H9 (cell line): Measurements from ENCODE around the gene R3HDM1. TPM values are rescaled to one million over a fixed set of nuclear protein-coding genes. Genes with fewer than 3 reads are reported as not detected.

Experiments used
- DNase-seq: peaks from one replicate; pipeline ENCODE4 v3.0.0-alpha.2; 2017
- H2AFZ ChIP-seq: one replicate; pipeline ENCODE4 v1.6.1; 2013; ENCODE audit warnings: mild to moderate bottlenecking, low read length, control low read depth, moderate library complexity
- H2AK5ac ChIP-seq: 2 replicates; pipeline ENCODE4 v1.6.1; 2013; ENCODE audit warnings: low read length, control low read depth, mixed read lengths; ENCODE audit not compliant: insufficient read length
- H2BK120ac ChIP-seq: one replicate; pipeline ENCODE4 v1.6.1; 2013; ENCODE audit warnings: low read depth, mild to moderate bottlenecking, low read length, control low read depth, inconsistent platforms; ENCODE audit not compliant: poor library complexity, severe bottlenecking
- H2BK12ac ChIP-seq: 2 replicates; pipeline ENCODE4 v1.6.1; 2013; ENCODE audit warnings: low read length, control low read depth, mixed read lengths, low read depth; ENCODE audit not compliant: insufficient read length
- H2BK15ac ChIP-seq: 2 replicates; pipeline ENCODE4 v1.6.1; 2013; ENCODE audit warnings: low read depth, low read length, control low read depth
- H2BK20ac ChIP-seq: one replicate; pipeline ENCODE4 v1.6.1; 2013; ENCODE audit warnings: low read depth, mild to moderate bottlenecking, low read length, control low read depth, inconsistent platforms; ENCODE audit not compliant: poor library complexity, severe bottlenecking
- H2BK5ac ChIP-seq: 2 replicates; pipeline ENCODE4 v1.6.1; 2013; ENCODE audit warnings: low read length, control low read depth, mixed read lengths; ENCODE audit not compliant: insufficient read length
- H3K14ac ChIP-seq: 2 replicates; pipeline ENCODE4 v1.6.1; 2013; ENCODE audit warnings: low read length, control low read depth; ENCODE audit not compliant: insufficient read depth
- H3K18ac ChIP-seq: 2 replicates; pipeline ENCODE4 v1.6.1; 2013; ENCODE audit warnings: low read depth, mild to moderate bottlenecking, mixed read lengths, low read length, control low read depth; ENCODE audit not compliant: insufficient read length
- H3K23ac ChIP-seq: 2 replicates; pipeline ENCODE4 v1.6.1; 2013; ENCODE audit warnings: low read length, control low read depth, mixed read lengths, low read depth; ENCODE audit not compliant: insufficient read length
- H3K23me2 ChIP-seq: 2 replicates; pipeline ENCODE4 v1.6.1; 2013; ENCODE audit warnings: low read depth, mild to moderate bottlenecking, mixed read lengths, low read length, control low read depth; ENCODE audit not compliant: insufficient read length, poor library complexity, severe bottlenecking
- H3K27ac ChIP-seq: 2 replicates; pipeline ENCODE4 v1.5.1; 2013; ENCODE audit warnings: low read length, control low read depth, mixed read lengths, low read depth; ENCODE audit not compliant: insufficient read length
- H3K27me3 ChIP-seq: 2 replicates; pipeline ENCODE4 v1.6.1; 2013; ENCODE audit warnings: low read length, control low read depth, inconsistent platforms; ENCODE audit not compliant: insufficient read depth
- H3K4ac ChIP-seq: 2 replicates; pipeline ENCODE4 v1.6.1; 2013; ENCODE audit warnings: low read depth, mild to moderate bottlenecking, control low read depth, inconsistent platforms, low read length, moderate library complexity
- H3K4me1 ChIP-seq: 2 replicates; pipeline ENCODE4 v1.6.1; 2013; ENCODE audit warnings: low read length, control low read depth, inconsistent platforms; ENCODE audit not compliant: insufficient read depth
- H3K4me2 ChIP-seq: 2 replicates; pipeline ENCODE4 v1.6.1; 2013; ENCODE audit warnings: low read length, control low read depth, mixed read lengths; ENCODE audit not compliant: insufficient read length, insufficient read depth
- H3K56ac ChIP-seq: 2 replicates; pipeline ENCODE4 v1.6.1; 2013; ENCODE audit warnings: low read depth, mild to moderate bottlenecking, mixed read lengths, low read length, control low read depth; ENCODE audit not compliant: insufficient read length
- H3K79me1 ChIP-seq: 2 replicates; pipeline ENCODE4 v1.6.1; 2013; ENCODE audit warnings: low read depth, mild to moderate bottlenecking, moderate library complexity, low read length, control low read depth, inconsistent platforms; ENCODE audit not compliant: insufficient read depth, poor library complexity, severe bottlenecking
- H3K79me2 ChIP-seq: 2 replicates; pipeline ENCODE4 v1.6.1; 2013; ENCODE audit warnings: low read length, control low read depth, inconsistent platforms; ENCODE audit not compliant: insufficient read depth
- H3K9ac ChIP-seq: 2 replicates; pipeline ENCODE4 v1.6.1; 2013; ENCODE audit warnings: low read length, control low read depth, mixed read lengths; ENCODE audit not compliant: insufficient read length; ENCODE audit errors: extremely low read depth
- H3K9me3 ChIP-seq: one replicate; pipeline ENCODE4 v1.6.1; 2013; ENCODE audit warnings: low read depth, low read length, inconsistent platforms; ENCODE audit not compliant: control insufficient read depth
- H3T11ph ChIP-seq: one replicate; pipeline ENCODE4 v1.6.1; 2013; ENCODE audit warnings: mild to moderate bottlenecking, low read length, control low read depth, inconsistent platforms
- H4K20me1 ChIP-seq: one replicate; pipeline ENCODE4 v1.6.1; 2013; ENCODE audit not compliant: control insufficient read depth, insufficient read length, insufficient read depth
- H4K5ac ChIP-seq: 2 replicates; pipeline ENCODE4 v1.6.1; 2013; ENCODE audit warnings: low read depth, mild to moderate bottlenecking, mixed read lengths, low read length, control low read depth; ENCODE audit not compliant: insufficient read length
- H4K8ac ChIP-seq: replicated peaks from 2 replicates; pipeline ENCODE4 v1.6.1; 2013; ENCODE audit warnings: low read length, control low read depth, mixed read lengths, low read depth; ENCODE audit not compliant: insufficient read length
- H4K91ac ChIP-seq: 2 replicates; pipeline ENCODE4 v1.6.1; 2013; ENCODE audit warnings: low read depth, mild to moderate bottlenecking, moderate library complexity, mixed read lengths, low read length, control low read depth; ENCODE audit not compliant: insufficient read length
- H3K27ac Mint-ChIP-seq, 3 experiments: 2 replicates in 2 of 3; 3 replicates in 1 of 3; pipeline ENCODE4 v1.8.0; 2020 to 2021; ENCODE audit warnings: mixed read lengths in 3 of 3, mild to moderate bottlenecking in 1 of 3, moderate library complexity in 1 of 3
- H3K27me3 Mint-ChIP-seq: 2 replicates; pipeline ENCODE4 v1.8.0; 2021; ENCODE audit warnings: low read depth, mild to moderate bottlenecking, moderate library complexity, mixed read lengths
- H3K36me3 Mint-ChIP-seq, 3 experiments: 2 replicates in 2 of 3; 3 replicates in 1 of 3; pipeline ENCODE4 v1.8.0; 2020 to 2021; ENCODE audit warnings: low read depth in 3 of 3, mixed read lengths in 3 of 3; ENCODE audit not compliant: insufficient read depth in 1 of 3
- H3K4me1 Mint-ChIP-seq, 2 experiments: 2 replicates each; pipeline ENCODE4 v1.8.0; 2020; ENCODE audit warnings: mixed read lengths in 2 of 2
- H3K4me3 Mint-ChIP-seq, 2 experiments: 2 replicates in 1 of 2; 3 replicates in 1 of 2; pipeline ENCODE4 v1.8.0; 2020 to 2021; ENCODE audit warnings: mild to moderate bottlenecking in 2 of 2, mixed read lengths in 2 of 2, moderate library complexity in 1 of 2
- H3K9me3 Mint-ChIP-seq, 2 experiments: 2 replicates in 1 of 2; 3 replicates in 1 of 2; pipeline ENCODE4 v1.8.0; 2020; ENCODE audit warnings: mild to moderate bottlenecking in 2 of 2, mixed read lengths in 2 of 2, moderate library complexity in 1 of 2
- WGBS: extraction: QIAGEN DNeasy Blood & Tissue Kit; methylation state at CpG from one replicate; pipeline ENCODE4 v1.1.7; 2013; ENCODE audit warnings: missing lambda C conversion rate, low lambda C conversion rate, mixed read lengths; ENCODE audit not compliant: insufficient read length; ENCODE audit errors: extremely low coverage; 5-methylcytosine and 5-hydroxymethylcytosine counted together
- total RNA-seq: library from RNA; stranded (reverse); gene quantifications from 2 replicates; pipeline ENCODE4 v1.2.1, GENCODE V29; 2021
- TF ChIP-seq, protein P1 (sequence below): fragments of 200-600 bp; sonication (generic); conservative IDR thresholded peaks from 3 replicates; pipeline ENCODE4 v1.8.0; 2021; ENCODE audit warnings: antibody characterized with exemption, mild to moderate bottlenecking

The R3HDM1 gene
- total RNA-seq, 1 experiment from 2014 or later, result 58.8 TPM

DNA sequence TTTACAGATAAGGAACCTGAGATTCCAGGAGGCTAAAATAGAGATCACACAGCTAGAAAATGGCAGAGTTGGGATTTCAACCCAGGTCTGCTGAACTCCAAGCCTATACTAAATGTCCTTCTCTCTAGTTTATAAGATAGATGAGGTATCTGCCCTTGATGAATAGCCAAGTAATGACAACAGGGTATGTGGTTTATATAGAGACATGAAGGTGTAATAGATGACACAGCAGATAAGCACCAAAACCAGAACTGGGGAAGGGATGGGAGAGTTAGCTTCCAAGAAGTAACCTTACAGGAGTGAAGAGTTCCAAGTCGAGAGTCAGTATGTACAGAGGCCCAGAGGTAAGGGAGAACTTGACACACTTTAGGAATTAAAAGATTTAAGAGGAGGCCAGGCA is 105.7 kb downstream of the R3HDM1 start:
- TF ChIP-seq, protein P1, sequence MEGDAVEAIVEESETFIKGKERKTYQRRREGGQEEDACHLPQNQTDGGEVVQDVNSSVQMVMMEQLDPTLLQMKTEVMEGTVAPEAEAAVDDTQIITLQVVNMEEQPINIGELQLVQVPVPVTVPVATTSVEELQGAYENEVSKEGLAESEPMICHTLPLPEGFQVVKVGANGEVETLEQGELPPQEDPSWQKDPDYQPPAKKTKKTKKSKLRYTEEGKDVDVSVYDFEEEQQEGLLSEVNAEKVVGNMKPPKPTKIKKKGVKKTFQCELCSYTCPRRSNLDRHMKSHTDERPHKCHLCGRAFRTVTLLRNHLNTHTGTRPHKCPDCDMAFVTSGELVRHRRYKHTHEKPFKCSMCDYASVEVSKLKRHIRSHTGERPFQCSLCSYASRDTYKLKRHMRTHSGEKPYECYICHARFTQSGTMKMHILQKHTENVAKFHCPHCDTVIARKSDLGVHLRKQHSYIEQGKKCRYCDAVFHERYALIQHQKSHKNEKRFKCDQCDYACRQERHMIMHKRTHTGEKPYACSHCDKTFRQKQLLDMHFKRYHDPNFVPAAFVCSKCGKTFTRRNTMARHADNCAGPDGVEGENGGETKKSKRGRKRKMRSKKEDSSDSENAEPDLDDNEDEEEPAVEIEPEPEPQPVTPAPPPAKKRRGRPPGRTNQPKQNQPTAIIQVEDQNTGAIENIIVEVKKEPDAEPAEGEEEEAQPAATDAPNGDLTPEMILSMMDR, result no peak
- Histone ChIP-seq H3K23ac (no peak overlapping the region), H2BK120ac (no peak overlapping the region), H3K4ac (no peak overlapping the region), H3K4me1 (no peaks in the 10 kb centered on the region), H4K8ac (no peak overlapping the region), H3K56ac (no peak overlapping the region), H4K5ac (no peak overlapping the region), H3K27me3 (no peaks in the 10 kb centered on the region), H2BK5ac (no peak overlapping the region), H3K79me2 (no peaks in the 10 kb centered on the region), H3K18ac (no peak overlapping the region), H3K27ac (no peak overlapping the region), H4K91ac (no peak overlapping the region), H3K4me2 (no peak overlapping the region), H3K9me3 (no peaks in the 10 kb centered on the region), H2BK20ac (no peak overlapping the region), H2AFZ (no peak overlapping the region), H2BK15ac (no peak overlapping the region), H3T11ph (no peak overlapping the region), H3K14ac (no peak overlapping the region), H3K79me1 (no peaks in the 10 kb centered on the region), H2AK5ac (no peak overlapping the region), H3K9ac (no peak overlapping the region), H4K20me1 (no peaks in the 10 kb centered on the region), H2BK12ac (no peak overlapping the region), H3K23me2 (no peaks in the 10 kb centered on the region)
- no peak for DNase-seq
- no peaks in the 10 kb centered on the region for H3K9me3 Mint-ChIP-seq
- no peaks in the 10 kb centered on the region for H3K27me3 Mint-ChIP-seq
- no CpG with 5 or more reads among the region's 1 CpG for WGBS
- peaks cover 7 to 48% (median 29%) of the 10 kb centered on the region in 3 experiments; a peak in 5 of 7 replicates for H3K36me3 Mint-ChIP-seq
- H3K27ac Mint-ChIP-seq, result peak overlapping the region in 2 of 3 experiments; percentile 3 to 4; a peak in 1 of 7 replicates
- H3K4me3 Mint-ChIP-seq, result no peak overlapping the region
- H3K4me1 Mint-ChIP-seq, result no peaks in the 10 kb centered on the region
